GM23248 (cell line): ENCODE measurements around the gene IRF2BP2.

Source experiments
- EZH2 ChIP-seq: fragments of 200-600 bp; sonication (generic); IDR thresholded peaks from 2 replicates; pipeline ENCODE4 v1.6.1; 2018; ENCODE audit warnings: antibody characterized with exemption, mild to moderate bottlenecking; ENCODE audit not compliant: insufficient read depth, poor library complexity, severe bottlenecking
- EZH2phosphoT487 ChIP-seq: fragments of 200-600 bp; sonication (generic); IDR thresholded peaks from 2 replicates; pipeline ENCODE4 v1.6.1; 2018; ENCODE audit warnings: antibody characterized with exemption, moderate library complexity, mild to moderate bottlenecking, low read depth; ENCODE audit not compliant: insufficient read depth

- no peak for TF ChIP-seq EZH2phosphoT487
- no peak for TF ChIP-seq EZH2
Measured at GRCh38 chr1:234592240-234592639, 17.7 kb downstream of the IRF2BP2 start.
